Measurements from ENCODE around the gene CASP7.

CASP7 gene

GRCh38 chr10:113666682-113667252, 12.9 kb upstream of the CASP7 start:
- DNase-seq: peak; percentile 12

GRCh38 chr10:113680190-113681111, 739 bp downstream of the CASP7 start:
- peak; percentile 75 for DNase-seq

GRCh38 chr10:113681533-113682470, 2.1 kb downstream of the CASP7 start:
- no peak for DNase-seq

GRCh38 chr10:113683300-113683699, 3.6 kb downstream of the CASP7 start:
- no peak for DNase-seq

GRCh38 chr10:113686028-113686427, 6.3 kb downstream of the CASP7 start:
- no peak for DNase-seq

GRCh38 chr10:113687037-113687436, 7.3 kb downstream of the CASP7 start:
- DNase-seq: no peak

- DNase-seq: no peak
Measured at GRCh38 chr10:113689057-113689456, 9.3 kb downstream of the CASP7 start.

- DNase-seq: no peak
Measured at GRCh38 chr10:113689574-113689973, 9.9 kb downstream of the CASP7 start.

GRCh38 chr10:113690749-113691148, 11.0 kb downstream of the CASP7 start:
- DNase-seq: no peak

- no peak for DNase-seq
Measured at GRCh38 chr10:113691381-113691780, 11.7 kb downstream of the CASP7 start.

- no peak for DNase-seq
Measured at GRCh38 chr10:113692271-113692670, 12.6 kb downstream of the CASP7 start.

- DNase-seq: no peak
Measured at GRCh38 chr10:113693348-113693747, 13.6 kb downstream of the CASP7 start.

- DNase-seq: no peak
Measured at GRCh38 chr10:113695691-113696090, 16.0 kb downstream of the CASP7 start.

GRCh38 chr10:113697595-113697994, 17.9 kb downstream of the CASP7 start:
- no peak for DNase-seq

- DNase-seq: peak; percentile 38
Measured at GRCh38 chr10:113704637-113705343, 25.1 kb downstream of the CASP7 start.

GRCh38 chr10:113705344-113705652, 25.6 kb downstream of the CASP7 start:
- DNase-seq: no peak

- no peak for DNase-seq
Measured at GRCh38 chr10:113706623-113707022, 26.9 kb downstream of the CASP7 start.

- DNase-seq: no peak
Measured at GRCh38 chr10:113708640-113709039, 28.9 kb downstream of the CASP7 start.

- peak; percentile 82 for DNase-seq
Measured at GRCh38 chr10:113709221-113709838, 29.6 kb downstream of the CASP7 start.

GRCh38 chr10:113711142-113711541, 31.4 kb downstream of the CASP7 start:
- no peak for DNase-seq

GRCh38 chr10:113712024-113712423, 32.3 kb downstream of the CASP7 start:
- DNase-seq: no peak

All from HCEC 1CT (cell line).